CD4-positive, alpha-beta T cell treated with Interleukin-17A for 1 hour (primary cell): ENCODE measurements around the gene TMEM170B.

Experiments used
- DNase-seq: peaks from one replicate; pipeline ENCODE4 v3.0.0-alpha.2; 2020

The TMEM170B gene, protein sequence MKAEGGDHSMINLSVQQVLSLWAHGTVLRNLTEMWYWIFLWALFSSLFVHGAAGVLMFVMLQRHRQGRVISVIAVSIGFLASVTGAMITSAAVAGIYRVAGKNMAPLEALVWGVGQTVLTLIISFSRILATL

DNA sequence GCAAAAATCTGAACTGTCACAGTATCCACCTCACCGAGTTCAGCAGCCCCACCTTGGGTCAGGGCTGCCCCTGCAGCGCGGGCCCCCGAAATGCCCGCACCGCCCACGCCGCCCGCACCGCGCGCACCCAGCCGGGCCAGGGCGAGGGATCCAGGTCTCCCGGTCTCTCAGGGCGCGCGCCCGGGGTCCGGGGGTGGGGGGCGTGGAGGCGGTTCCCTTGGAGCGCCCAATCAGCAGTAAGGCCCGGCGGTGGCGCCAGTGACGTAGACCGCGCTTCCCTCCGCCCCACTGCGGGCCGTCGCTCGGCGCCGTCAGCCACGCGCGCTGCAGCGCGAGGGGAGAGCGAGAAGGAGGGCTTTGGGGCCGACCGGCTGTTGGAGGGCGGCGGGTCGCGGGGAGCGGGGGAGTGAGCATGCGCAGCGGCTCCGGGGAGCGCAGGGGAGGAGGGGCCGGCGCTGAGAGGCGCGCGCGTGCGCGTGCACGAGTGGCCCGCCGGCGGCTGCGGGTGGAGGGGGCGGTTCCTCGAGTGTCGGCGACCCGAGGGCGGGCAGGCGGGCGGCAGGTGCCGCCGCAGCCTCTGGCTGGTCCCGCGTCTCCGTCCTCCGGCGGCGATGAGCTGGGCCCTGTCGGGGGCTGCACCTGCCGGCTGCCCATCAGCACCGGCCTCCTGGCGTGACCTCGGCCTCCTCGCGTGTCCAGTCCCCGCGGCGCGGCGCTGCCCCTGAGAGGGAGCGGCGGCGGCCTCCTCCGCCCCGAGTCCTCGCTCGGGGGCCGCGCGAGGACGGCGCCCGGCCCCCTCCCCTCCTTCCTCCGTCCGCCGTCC is at the start of gene TMEM170B:
TSS of gene TMEM170B (plus strand) at position 521 of the 823 bp plus-strand sequence. CDS start 529 bp downstream, outside the sequence.
- peak; percentile 97 for DNase-seq

DNA sequence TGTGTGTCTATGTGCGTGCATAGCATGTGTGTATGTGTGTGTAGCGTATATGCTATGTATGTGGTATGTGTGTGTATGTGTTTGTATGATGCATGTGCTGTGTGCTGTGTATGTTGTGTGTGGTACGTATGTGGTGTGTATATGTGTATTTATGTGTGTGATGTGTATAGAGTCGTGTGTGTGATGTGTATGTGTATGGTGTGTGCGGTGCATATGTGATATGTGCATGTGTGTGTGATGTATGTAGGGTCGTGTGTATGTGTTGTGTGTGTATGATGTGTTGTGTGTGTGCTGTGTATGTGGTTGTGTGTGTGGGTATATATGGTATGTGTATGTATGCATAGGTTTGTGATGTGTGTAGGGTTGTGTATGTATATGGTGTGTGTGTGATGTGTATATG is 46.6 kb upstream of the TMEM170B start:
- DNase-seq = no peak

DNA sequence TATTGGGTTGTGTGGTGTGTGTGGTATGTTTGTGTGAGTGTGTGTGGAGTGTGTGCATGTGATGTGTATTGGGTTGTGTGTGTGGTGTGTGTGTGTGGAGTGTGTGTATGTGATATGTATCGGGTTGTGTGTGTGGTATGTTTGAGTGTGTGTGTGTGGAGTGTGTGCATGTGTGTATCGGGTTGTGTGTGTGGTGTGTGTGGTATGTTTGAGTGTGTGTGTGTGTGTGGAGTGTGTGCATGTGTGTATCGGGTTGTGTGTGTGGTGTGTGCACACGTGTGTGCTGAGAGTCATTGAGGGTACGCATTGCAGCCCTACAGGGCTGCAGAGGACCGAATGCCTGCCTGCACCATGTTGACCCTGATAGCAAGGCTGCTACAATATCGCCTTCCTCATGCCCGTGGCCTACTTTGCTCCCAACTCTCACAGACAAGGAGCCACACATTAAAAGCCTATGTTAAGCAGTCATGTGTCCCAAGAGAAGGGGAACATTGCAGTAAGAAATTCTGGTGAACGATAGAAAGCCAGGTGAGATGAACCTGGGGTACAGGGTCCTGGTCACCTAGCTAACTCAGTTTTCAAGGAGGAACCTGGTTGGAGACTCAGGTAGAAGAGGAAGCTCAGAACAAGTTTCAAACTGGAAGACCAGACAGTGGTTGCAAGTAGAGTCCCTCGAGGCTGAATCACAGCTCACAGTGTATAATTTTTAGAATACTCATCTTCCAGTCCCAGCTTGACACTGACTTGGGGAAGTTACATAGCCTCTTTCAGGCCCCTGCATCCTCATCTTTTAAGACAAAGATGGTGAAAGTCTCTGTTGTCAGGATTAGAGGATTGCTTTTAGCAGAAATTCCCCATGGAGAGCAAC is 45.7 kb upstream of the TMEM170B start:
- no peak for DNase-seq

DNA sequence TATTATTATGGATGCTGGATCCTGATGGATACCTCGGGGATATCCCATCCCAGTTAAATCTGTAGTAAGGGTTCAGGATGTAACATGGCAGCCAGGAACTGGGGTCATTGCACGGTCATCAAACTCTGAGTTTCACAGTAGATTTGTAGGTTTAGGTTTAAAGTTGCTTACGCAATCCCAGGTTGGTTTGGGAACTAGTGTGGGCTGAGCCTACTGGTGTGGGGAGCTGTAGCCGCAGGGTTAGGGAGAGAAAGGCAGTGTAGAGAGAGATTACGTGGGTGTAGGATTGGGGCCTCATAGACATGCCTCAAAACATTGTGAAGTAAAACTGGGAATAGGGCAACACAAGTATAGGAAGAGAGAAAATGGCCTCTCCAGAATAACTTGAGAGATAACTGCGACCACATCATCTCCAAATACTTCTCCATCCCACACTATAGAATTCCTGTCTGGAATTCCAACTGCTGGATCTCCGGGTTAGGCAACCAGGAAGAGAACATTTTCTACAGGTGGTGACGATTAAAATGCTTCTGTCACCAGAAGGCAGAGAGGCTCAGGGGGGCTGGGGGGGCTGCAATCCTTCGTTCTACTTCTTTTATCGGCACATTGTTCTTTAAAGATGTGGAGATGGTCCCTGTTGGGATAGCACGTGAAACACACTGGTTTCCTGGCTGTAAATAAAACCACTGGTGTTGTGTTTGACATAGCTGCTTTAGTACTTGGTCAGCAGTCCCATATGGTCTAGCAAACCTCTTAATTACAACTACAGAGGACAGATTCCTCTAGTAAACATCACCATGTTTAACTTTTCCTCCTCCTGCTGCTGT is 44.9 kb upstream of the TMEM170B start:
- DNase-seq = no peak

DNA sequence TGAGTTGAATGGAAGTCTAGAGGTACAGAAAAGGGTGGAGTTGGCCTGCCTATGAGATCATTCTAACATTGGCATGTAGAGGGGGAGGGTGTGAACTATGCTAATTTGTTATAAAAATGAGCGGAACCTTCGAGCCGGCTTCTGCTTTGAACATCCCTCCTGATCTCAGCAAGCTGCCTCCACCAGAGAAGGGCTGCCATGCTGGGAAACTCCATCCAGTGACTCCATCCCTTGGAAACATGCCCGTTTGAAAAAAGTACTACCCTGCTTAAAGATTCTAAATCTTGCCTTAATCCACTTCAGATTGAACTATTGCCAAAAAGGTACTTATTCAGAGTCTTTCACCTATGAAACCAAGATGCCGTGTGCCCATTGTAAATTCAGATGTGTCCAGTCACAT is 43.6 kb upstream of the TMEM170B start:
- no peak for DNase-seq

DNA sequence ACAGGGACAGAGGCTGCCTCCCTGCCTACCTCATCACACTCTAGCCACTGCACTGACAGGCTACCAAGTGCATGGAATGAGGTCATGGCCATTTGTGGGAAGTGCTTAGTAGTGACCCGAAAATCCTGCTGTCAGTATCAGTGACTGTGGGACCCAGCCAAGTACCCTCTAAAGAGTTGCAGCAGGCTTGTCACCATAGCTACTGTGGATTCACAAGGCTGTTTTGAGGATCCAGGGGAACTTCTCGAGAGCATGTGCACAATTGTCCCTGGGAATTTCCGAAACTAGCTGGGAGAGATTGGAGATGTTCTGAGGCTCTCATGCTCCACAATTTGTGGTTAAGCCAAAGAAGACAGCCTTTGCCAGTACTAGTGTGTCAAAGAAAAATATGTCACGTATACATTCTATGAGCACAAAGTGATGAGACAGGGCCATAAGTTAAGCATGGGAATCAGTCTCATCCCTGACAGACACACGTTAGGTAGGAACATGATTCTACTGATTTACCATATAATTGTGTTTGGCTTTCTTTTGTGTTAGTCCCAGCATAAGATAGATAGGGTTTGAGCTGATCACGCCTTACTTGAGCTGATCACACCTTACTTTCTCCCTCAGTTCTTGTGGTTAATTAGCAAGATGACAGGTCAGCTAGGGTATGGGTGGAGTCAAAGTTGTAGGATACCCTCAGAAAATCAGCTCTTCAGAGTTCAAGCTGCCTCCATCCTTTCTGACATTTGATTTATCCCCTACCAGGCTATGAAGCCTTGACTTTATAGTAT is 42.6 kb upstream of the TMEM170B start:
- DNase-seq = no peak

DNA sequence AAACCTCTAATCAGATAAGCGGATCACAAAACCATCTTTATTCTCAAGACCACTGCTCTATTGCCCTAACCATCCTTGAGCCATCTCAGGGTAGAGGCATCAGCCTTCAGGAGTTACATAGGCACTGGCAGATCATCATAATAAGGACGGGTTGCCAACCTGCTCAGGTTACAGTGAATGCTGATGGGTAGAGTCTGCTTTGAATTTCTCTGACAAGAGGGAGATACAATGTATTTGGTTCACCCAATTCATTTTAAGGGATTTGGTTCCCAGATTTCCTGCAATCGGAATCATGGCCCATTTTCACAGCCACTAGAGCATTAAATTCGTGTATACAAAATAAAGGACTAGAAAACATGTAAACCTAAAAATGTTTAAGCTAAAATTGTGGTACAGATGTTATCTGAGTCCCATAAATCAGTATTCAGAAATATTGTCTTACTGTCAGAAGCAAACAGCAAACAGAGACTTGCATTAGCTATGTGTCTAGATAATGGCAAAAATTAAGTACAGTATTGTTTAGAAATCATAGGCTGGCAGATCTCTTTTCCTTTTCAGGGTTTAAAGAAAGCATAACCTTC is 41.9 kb upstream of the TMEM170B start:
- DNase-seq = no peak

DNA sequence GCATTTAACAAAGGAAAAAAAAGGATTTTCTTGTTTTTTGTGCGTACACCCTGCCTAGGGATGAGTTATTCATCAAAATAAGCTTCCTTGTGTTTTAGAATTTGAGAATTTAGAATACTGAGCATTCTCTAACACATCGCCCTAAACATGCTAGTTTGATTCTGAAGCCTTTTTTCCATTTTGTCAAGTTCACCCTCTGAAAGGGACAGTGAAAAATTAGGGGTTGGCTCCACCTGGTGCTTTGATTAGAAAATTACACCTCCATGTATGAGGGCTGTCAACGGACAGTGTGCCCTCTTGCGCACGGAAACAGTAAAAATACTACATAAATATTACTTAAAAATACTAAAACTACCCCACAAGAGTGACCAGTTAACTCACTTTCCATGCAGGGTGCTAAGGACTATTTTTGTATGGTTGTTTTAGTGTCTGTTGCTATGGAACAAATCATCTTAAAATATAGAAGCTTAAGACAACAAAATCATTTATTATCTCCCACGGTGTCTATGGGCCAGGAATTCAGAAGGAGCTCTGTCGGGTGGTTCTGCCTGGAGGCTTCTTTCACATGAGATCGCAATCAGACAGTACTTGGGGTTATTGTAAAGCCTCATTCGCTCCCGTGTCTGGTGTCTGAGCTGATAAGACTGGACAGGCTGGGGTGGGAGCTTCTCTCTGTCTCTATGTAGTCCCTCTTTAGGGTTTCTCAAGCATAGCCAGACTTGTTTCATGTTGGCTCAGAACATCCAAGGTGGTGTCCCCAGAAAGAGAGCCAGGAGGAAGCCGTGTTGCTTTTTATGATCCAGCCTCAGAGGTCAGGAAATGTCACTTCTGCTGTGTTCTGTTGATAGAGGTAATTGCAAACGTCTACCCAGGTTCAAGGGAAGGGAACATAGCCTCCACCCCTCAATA is 41.1 kb upstream of the TMEM170B start:
- peak; percentile 87 for DNase-seq

DNA sequence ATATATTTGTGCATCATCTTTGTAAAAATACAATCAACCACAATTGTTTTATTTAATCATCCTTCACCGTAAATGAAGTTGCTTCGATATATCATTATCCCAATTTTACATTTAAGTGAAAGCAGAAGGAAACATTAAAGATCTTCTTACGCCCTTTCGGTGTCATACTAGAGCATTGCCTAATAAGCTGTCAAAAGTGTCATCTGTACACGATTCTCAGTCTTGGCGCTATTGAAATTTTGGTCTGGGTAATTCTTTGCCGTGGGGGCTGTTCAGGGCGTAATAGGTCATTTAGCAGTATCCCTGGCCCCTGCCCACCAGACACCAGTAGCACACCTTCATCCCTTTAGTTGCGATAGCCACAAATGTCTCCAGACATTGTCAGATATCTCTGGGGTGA is 40.4 kb upstream of the TMEM170B start:
- no peak for DNase-seq

DNA sequence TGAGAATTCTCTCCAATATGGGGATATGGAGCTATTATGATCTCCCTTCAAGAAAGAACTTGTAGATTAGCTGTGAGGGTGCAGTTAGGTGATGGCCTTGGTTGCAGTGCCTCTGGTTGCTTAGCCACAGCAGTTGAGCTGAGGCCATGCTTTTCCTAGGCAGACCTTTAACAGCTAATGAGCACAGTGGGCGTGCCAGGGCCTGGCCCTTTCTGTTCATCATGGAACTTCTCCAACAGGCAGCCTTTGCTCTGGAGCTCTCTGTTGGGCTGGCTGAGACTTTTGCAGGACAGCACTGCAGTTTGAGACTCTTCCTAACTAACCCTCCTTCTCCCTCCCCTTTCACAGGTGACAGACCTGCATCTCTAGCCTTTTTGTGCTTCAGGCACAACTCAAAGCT is 39.7 kb upstream of the TMEM170B start:
- no peak for DNase-seq

DNA sequence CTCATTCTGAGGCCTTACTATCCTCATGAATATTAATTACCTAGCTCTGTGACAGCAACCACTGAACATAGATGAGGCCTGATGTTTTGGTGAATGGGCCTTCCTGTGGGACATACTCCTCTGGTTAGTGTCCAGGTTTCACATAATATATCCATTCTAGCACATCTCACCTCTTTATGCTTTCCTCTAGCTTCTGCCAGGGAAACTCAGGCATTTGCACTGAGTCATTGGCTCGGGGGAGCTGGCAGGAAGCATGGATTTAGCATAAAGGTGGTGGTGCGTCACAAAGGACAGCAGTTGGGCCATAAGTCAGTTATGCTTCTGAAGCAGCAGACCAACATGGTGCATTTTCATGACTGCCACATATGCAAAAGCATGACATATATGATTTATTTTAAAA is 37.5 kb upstream of the TMEM170B start:
- DNase-seq = no peak

DNA sequence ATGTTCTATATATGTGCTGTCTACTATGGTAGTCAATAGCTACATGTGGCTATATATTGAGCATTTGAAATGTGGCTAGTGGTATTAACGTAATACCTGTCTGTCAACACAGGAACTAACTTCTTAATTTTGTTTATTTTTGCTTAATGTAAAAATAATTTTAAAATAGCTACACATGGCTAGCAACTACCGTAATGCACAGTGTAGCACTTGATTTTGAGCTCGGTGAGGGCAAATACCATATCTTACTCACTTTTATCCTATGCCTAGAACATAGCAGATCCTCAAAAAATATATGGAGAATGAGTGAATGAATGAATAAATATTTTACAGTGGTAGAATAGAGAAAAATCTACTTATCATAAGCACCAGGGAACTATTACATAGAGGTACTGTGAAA is 28.1 kb upstream of the TMEM170B start:
- no peak for DNase-seq

DNA sequence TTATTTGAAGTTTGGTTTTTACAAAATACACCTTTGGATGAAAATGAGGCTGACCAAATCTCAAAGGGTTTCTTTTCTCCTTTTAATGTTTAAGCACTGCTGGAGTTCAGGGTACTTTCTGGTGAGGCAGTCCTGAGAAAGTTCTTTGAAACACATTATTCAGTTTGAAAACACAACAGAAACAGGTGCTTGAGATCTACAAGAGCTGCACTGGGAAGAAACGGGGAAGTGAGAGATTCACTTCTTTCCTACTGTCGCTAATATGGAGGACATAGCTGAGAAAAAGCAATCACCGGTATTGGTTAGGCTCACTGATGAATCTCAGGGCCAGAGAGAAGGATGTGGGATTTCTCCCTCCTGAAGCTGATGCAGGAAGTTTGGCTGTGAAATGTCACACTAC is 22.9 kb upstream of the TMEM170B start:
- no peak for DNase-seq

DNA sequence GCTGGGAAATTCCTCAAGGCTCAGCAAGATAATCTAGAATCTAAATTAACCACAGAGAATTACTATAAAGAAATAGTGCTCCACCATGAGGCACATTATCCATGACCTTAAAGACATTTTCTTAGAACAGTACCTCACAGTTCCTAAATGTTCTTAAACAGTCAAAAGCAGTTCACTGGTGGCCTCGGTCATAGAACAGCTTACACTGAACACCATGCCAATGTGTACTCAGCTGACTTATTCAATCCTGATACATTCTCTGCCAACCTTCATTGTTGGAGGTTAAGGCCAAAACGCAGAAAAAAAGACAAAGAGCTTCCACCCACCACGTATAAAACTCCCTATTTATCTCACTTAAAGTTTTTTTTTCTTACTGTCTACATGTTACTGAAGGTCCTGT is 21.8 kb upstream of the TMEM170B start:
- DNase-seq = no peak

DNA sequence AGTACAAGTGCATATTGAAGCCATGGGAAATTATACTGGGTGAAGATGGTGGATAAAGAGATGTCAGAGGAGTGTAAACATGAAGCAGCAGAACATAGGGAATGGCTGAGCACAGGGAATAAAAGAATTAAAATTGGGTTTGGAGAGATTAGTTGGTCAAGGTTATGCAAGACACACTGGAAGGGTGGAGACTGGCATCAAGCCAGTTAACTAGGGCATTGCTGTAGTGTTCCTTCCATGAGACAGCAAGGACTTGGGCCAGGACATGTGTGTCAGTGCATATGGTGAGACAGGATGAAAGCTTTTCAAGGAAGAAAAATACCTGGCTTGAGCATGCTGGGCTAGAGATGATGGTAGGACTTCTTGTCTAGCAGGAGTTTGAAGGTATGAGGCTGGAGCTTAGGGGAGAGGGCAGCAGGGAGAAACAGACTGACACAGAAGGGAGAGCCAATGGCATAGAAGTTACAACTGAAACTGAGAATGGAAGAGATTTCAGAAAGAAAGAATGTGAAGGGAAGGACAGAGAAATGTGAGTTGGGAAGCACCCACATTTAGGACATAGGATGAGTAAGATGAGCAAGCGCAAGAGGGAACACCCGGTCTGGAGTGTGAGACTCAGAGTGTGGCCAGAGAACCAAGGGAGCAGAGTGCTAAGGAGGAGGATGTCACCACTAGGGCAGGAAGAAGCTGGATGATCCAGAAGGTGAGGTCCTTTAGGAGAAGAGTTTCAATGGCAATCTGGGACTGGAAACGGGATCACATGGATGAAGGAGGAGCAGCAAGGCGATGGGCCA is 14.5 kb upstream of the TMEM170B start:
- DNase-seq = no peak

DNA sequence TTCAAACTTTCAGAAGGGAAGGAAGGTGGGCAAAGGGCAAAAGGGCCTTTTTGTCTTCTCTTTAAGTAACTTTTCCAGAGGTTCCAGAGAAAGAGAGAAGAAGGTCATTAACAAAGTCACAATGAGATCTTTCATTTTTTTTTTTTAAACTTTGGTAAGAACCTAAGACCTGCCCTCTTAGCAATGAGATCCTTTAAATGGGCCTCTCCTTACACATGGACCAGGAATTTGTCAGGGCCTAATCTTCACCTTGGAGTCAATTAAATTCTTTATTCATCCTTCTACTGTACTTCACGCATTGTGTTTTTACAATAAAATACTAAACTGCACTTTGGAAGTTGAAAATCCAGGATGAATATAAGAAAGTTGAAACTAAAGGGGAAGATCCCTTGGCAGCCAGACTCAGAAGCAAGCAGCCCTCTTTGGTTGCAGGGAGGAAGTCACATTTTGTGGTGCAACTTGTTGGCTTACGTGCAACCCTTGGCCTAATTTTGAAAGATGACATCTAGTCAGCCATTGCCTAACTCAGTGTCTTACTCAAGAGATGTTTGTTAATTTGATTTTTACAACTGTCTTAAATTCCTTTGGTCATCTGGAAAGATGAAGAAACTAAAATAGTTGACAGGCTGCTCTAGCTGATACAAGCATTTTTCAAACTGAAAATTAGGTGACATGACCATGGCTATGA is 11.9 kb upstream of the TMEM170B start:
- DNase-seq = peak; percentile 32

DNA sequence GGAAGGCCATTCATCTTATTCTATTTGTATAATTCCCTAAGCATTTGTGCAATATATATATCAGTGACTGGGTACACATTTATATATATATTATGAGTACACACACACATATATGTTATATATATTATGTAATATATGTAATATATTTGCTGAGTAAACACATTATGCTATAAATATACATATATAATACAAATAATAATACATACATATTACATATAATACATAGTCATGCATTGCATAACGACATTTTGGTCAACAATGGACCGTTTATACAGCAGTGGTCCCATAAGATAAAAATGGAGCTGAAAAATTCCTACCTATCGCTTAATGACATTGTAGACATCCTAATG is 11.4 kb upstream of the TMEM170B start:
- no peak for DNase-seq

DNA sequence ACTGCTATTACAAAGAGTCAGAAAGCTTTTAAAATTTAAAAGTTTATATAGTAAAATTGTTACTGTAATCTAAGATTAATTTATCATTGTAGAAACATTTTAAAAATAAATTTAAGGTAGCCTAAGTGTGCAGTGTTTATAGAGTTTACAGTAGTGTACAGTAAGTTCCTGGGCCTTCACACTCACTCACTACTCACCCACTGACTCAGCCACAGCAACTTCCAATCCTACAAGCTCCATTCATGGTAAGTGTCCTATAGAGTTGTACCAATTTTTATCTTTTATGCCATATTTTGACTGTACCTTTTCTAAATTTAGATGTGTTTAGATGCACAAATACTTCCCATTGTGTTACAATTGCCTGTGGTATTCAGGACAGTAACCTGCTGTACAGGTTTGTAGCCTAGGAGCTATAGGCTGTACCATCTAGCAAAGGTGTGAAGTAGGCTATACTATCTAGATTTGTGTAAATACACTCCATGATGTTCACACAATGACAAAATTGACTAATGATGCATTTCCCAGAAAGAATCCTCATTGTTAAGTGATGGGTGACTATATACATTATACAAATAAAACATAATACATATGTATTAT is 10.2 kb upstream of the TMEM170B start:
- DNase-seq = no peak

DNA sequence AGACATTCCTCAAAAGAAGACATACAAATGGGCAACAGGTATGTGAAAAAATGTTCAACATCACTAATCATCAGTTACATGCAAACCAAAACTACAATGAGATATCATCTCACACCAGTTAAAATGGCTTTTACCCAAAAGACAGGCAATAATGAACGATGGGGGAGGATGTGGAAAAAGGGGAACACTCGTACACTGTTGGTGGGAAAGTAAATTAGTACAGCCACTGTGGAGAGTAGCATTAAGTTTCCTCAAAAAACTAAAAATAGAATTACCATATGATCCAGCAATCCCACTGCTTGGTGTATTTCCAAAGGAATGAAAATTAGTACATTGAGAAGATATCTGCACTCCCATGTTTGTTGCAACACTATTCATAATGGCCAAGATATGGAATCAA is 8.6 kb upstream of the TMEM170B start:
- no peak for DNase-seq
